ENCODE data around the gene ADAMTS15.

GRCh38 chr11:130467116-130467900 is 18.9 kb downstream of the ADAMTS15 start:
- TF ChIP-seq HCFC1 (IDR thresholded peaks at IDR 0.05; ENCODE audit: low read length) (no peak), RAD21 (IDR thresholded peaks at IDR 0.05; ENCODE audit: insufficient read depth, low read depth, low read length) (no peak), REST (IDR thresholded peaks at IDR 0.05; ENCODE audit: low read depth, low read length) (no peak), EZH2 (IDR thresholded peaks at IDR 0.05; ENCODE audit: borderline replicate concordance, control insufficient read depth, low read depth, low read length) (no peak), USF1 (IDR thresholded peaks at IDR 0.05; ENCODE audit: borderline replicate concordance, extremely low read length, insufficient read depth, low read depth, low read length) (no peak), SIX5 (IDR thresholded peaks at IDR 0.05; ENCODE audit: low read depth, low read length, severe bottlenecking) (no peak), POLR2AphosphoS5 (IDR thresholded peaks at IDR 0.05; ENCODE audit: low read length) (no peak), ZNF274 (IDR thresholded peaks at IDR 0.05; ENCODE audit: insufficient read depth, insufficient read length) (no peak)
